ENCODE results near the gene BACE2.
"Not testable (repeated sequence)": the region's sequence is repeated elsewhere in the genome, so short reads cannot be mapped to it uniquely, and the experiment has no call there.

The BACE2 gene

GRCh38 chr21:41277846-41278245 lies 109.9 kb downstream of the BACE2 start:
- no peak for DNase-seq (ENCODE audit: low read depth)

- no peak for DNase-seq (ENCODE audit: low read depth)
These were observed 112.4 kb downstream of the BACE2 start for GRCh38 chr21:41280115-41280919.

- DNase-seq (ENCODE audit: low read depth) = no peak
These were observed 114.5 kb downstream of the BACE2 start for GRCh38 chr21:41282412-41282811.

GRCh38 chr21:41283211-41283818 lies 115.4 kb downstream of the BACE2 start:
- DNase-seq (ENCODE audit: low read depth) = peak; percentile 25

GRCh38 chr21:41289431-41289830 lies 121.5 kb downstream of the BACE2 start:
- DNase-seq (ENCODE audit: low read depth) = no peak

- DNase-seq (ENCODE audit: low read depth) = no peak
These were observed 122.3 kb downstream of the BACE2 start for GRCh38 chr21:41290106-41290799.

- DNase-seq (ENCODE audit: low read depth) = no peak
These were observed 126.7 kb downstream of the BACE2 start for GRCh38 chr21:41294548-41295231.

GRCh38 chr21:41295721-41296254 lies 127.8 kb downstream of the BACE2 start:
- DNase-seq (ENCODE audit: low read depth) = no peak

- no peak for DNase-seq (ENCODE audit: low read depth)
These were observed 135.0 kb downstream of the BACE2 start for GRCh38 chr21:41302976-41303375.

GRCh38 chr21:41304068-41304720 lies 136.2 kb downstream of the BACE2 start:
- DNase-seq (ENCODE audit: low read depth) = no peak

GRCh38 chr21:41307219-41307618 lies 139.3 kb downstream of the BACE2 start:
- DNase-seq (ENCODE audit: low read depth) = no peak

- DNase-seq (ENCODE audit: low read depth) = not testable (repeated sequence)
These were observed 145.6 kb downstream of the BACE2 start for GRCh38 chr21:41313285-41314164.

- no peak for DNase-seq (ENCODE audit: low read depth)
These were observed 147.8 kb downstream of the BACE2 start for GRCh38 chr21:41315726-41316125.

GRCh38 chr21:41316200-41317062 lies 148.5 kb downstream of the BACE2 start, which contains the start of gene FAM3B:
FAM3B (plus strand) TSS chr21:41316801; CDS start chr21:41316880, 79 bp downstream.
- DNase-seq (ENCODE audit: low read depth) = no peak

GRCh38 chr21:41317063-41317392 lies 149.1 kb downstream of the BACE2 start:
- no peak for DNase-seq (ENCODE audit: low read depth)

- no peak for DNase-seq (ENCODE audit: low read depth)
These were observed 149.5 kb downstream of the BACE2 start for GRCh38 chr21:41317458-41317857.

- DNase-seq (ENCODE audit: low read depth) = no peak
These were observed 150.3 kb downstream of the BACE2 start for GRCh38 chr21:41318218-41318617.

GRCh38 chr21:41319273-41319672 lies 151.3 kb downstream of the BACE2 start:
- DNase-seq (ENCODE audit: low read depth) = no peak

GRCh38 chr21:41321211-41321907 lies 153.4 kb downstream of the BACE2 start:
- no peak for DNase-seq (ENCODE audit: low read depth)
